HepG2 (cell line): ENCODE results near the gene CD96. TPM values are rescaled to one million over a fixed set of nuclear protein-coding genes. Genes with fewer than 3 reads are reported as not detected.

ENCODE experiments used
- ATAC-seq: fragments of 200-7000 bp; cut with Tn5 transposase; 3 replicates; pipeline ENCODE4 v1.9.1; 2020; ENCODE audit warnings: mild to moderate bottlenecking, moderate library complexity
- BruUV-seq: library from RNA; stranded (reverse); fragments of 400-500 nt; replicated peaks from 2 replicates; lab custom pipeline; 2021; lab: Mats Ljungman, UMichigan
- CTCF ChIA-PET: fragments of 300-600 bp; formaldehyde crosslinking; extraction: SDS; loops from one replicate; lab custom pipeline; 2021; ENCODE audit warnings: low total read pairs, inconsistent platforms, low intra/inter-chr PET ratio; lab: Yijun Ruan, JAX
- POLR2A ChIA-PET: fragments of 350-600 bp; sonication (Branson Sonifier 250); formaldehyde crosslinking; loops from one replicate; lab custom pipeline; 2020; ENCODE audit warnings: antibody characterized with exemption, inconsistent platforms; lab: Yijun Ruan, JAX
- DNase-seq: peaks from one replicate; pipeline ENCODE4 v3.0.0-alpha.2; 2015; ENCODE audit warnings: low spot score
- FAIRE-seq: peaks from 3 replicates; lab custom pipeline; 2011; peaks lifted over from hg19 to GRCh38; lab: Jason Lieb, UNC
- H2AFZ ChIP-seq: one replicate; pipeline ENCODE4 v1.6.1; 2011; ENCODE audit warnings: low read length, inconsistent platforms
- H3K27ac ChIP-seq: fragments of 300-600 bp; 3 replicates; pipeline ENCODE4 v1.8.0; 2011; ENCODE audit warnings: mixed run types, mild to moderate bottlenecking, mixed read lengths, low read length, inconsistent platforms; ENCODE audit not compliant: insufficient read depth; ENCODE audit errors: extremely low read length
- H3K27me3 ChIP-seq, 2 experiments: fragments of 200-600 bp in 1 of 2; 2 replicates in 1 of 2; 3 replicates in 1 of 2; pipeline versions ENCODE4 v1.6.0 to v1.8.0; 2011; ENCODE audit warnings: low read length in 2 of 2, mild to moderate bottlenecking in 2 of 2, moderate library complexity in 2 of 2, inconsistent platforms in 1 of 2; ENCODE audit not compliant: insufficient read depth in 2 of 2, control insufficient read depth in 1 of 2
- H3K36me3 ChIP-seq, 2 experiments: fragments of 200-600 bp in 1 of 2; replicated peaks in 1 of 2; 2 replicates in 1 of 2; 3 replicates in 1 of 2; pipeline versions ENCODE4 v1.5.1 to v1.8.0; 2011; ENCODE audit warnings: low read length in 2 of 2, inconsistent platforms in 1 of 2; ENCODE audit not compliant: insufficient read depth in 2 of 2, control insufficient read depth in 1 of 2
- H3K4me1 ChIP-seq: 2 replicates; pipeline ENCODE4 v1.5.1; 2012; ENCODE audit warnings: low read length, inconsistent platforms; ENCODE audit not compliant: insufficient read depth
- H3K4me2 ChIP-seq: 2 replicates; pipeline ENCODE4 v1.6.0; 2011; ENCODE audit warnings: low read depth, low read length, inconsistent platforms
- H3K4me3 ChIP-seq, 3 experiments: fragments of 200-600 bp in 1 of 3; sonication (generic), shearing (Covaris generic) in 1 of 3; replicated peaks in 1 of 3; 2 replicates each; pipeline ENCODE4 v1.5.1; 2011 to 2016; ENCODE audit warnings: low read length in 3 of 3, inconsistent platforms in 2 of 3, low read depth in 2 of 3, mild to moderate bottlenecking in 2 of 3, control low read depth in 1 of 3, mixed read lengths in 1 of 3; ENCODE audit not compliant: insufficient read depth in 1 of 3
- H3K79me2 ChIP-seq: one replicate; pipeline ENCODE4 v1.6.1; 2011; ENCODE audit warnings: low read length, inconsistent platforms; ENCODE audit not compliant: insufficient read depth
- H3K9ac ChIP-seq: 2 replicates; pipeline ENCODE4 v1.6.0; 2011; ENCODE audit warnings: mild to moderate bottlenecking, low read depth, low read length, inconsistent platforms; ENCODE audit not compliant: insufficient read depth
- H3K9me3 ChIP-seq: 2 replicates; pipeline ENCODE4 v1.5.1; 2012; ENCODE audit warnings: mild to moderate bottlenecking, low read length
- H4K20me1 ChIP-seq: 2 replicates; pipeline ENCODE4 v1.6.0; 2011; ENCODE audit warnings: inconsistent platforms, mild to moderate bottlenecking, low read length, moderate library complexity; ENCODE audit not compliant: insufficient read depth
- ARHGAP35 ChIP-seq: sonication (generic); formaldehyde crosslinking; IDR thresholded peaks from 2 replicates; pipeline ENCODE4 v1.9.0; 2022; ENCODE audit warnings: mild to moderate bottlenecking, inconsistent platforms, moderate library complexity, missing genetic modification reagents, borderline replicate concordance
- CEBPG ChIP-seq: IDR thresholded peaks from 2 replicates; pipeline ENCODE4 v1.6.1; 2016
- CHD2 ChIP-seq: IDR thresholded peaks from 2 replicates; pipeline ENCODE4 v1.6.1; 2011; ENCODE audit warnings: low read depth, low read length, improper control_type of control experiment
- HIVEP1 ChIP-seq: sonication (generic); formaldehyde crosslinking; IDR thresholded peaks from 2 replicates; pipeline ENCODE4 v1.4.0; 2020; ENCODE audit warnings: mild to moderate bottlenecking, missing genetic modification reagents
- KLF11 ChIP-seq: IDR thresholded peaks from 2 replicates; pipeline ENCODE4 v1.6.1; 2016; ENCODE audit warnings: missing compliant biosample characterization
- KMT2A ChIP-seq: sonication (generic); formaldehyde crosslinking; IDR thresholded peaks from 2 replicates; pipeline ENCODE4 v1.4.0; 2020; ENCODE audit warnings: missing genetic modification reagents
- NR2F2 ChIP-seq: IDR thresholded peaks from 2 replicates; pipeline ENCODE4 v1.6.1; 2012; ENCODE audit warnings: low read depth, inconsistent platforms, borderline replicate concordance
- TEAD3 ChIP-seq: optimal IDR thresholded peaks from 2 replicates; pipeline ENCODE3; 2016; ENCODE audit warnings: borderline replicate concordance
- ZBTB14 ChIP-seq: sonication (generic); formaldehyde crosslinking; IDR thresholded peaks from 2 replicates; pipeline ENCODE4 v1.4.0; 2020; ENCODE audit warnings: missing genetic modification reagents
- ZBTB20 ChIP-seq: sonication (generic); formaldehyde crosslinking; IDR thresholded peaks from 2 replicates; pipeline ENCODE4 v1.8.1; 2023; ENCODE audit warnings: missing genetic modification reagents, low read depth, mild to moderate bottlenecking, borderline replicate concordance
- ZBTB34 ChIP-seq: sonication (generic); formaldehyde crosslinking; IDR thresholded peaks from 2 replicates; pipeline ENCODE4 v1.8.0; 2022; ENCODE audit warnings: mild to moderate bottlenecking, missing genetic modification reagents
- ZBTB42 ChIP-seq: sonication (generic); formaldehyde crosslinking; IDR thresholded peaks from 2 replicates; pipeline ENCODE4 v1.5.0; 2020; ENCODE audit warnings: mild to moderate bottlenecking, missing genetic modification reagents
- ZFP36L2 ChIP-seq: sonication (generic); formaldehyde crosslinking; IDR thresholded peaks from 2 replicates; pipeline ENCODE4 v1.4.0; 2020; ENCODE audit warnings: missing genetic modification reagents
- ZFP62 ChIP-seq: sonication (generic); formaldehyde crosslinking; IDR thresholded peaks from 2 replicates; pipeline ENCODE4 v1.4.0; 2020; ENCODE audit warnings: missing genetic modification reagents
- ZNF180 ChIP-seq: sonication (generic); formaldehyde crosslinking; IDR thresholded peaks from 2 replicates; pipeline ENCODE4 v1.4.0; 2020; ENCODE audit warnings: low read depth, missing genetic modification reagents, borderline replicate concordance
- ZNF670 ChIP-seq: sonication (generic); formaldehyde crosslinking; IDR thresholded peaks from 2 replicates; pipeline ENCODE4 v1.8.0; 2022; ENCODE audit warnings: mild to moderate bottlenecking, missing genetic modification reagents, borderline replicate concordance
- ZSCAN9 ChIP-seq: IDR thresholded peaks from 2 replicates; pipeline ENCODE4 v1.6.1; 2016; ENCODE audit warnings: borderline replicate concordance
- WGBS: methylation state at CpG from one replicate; pipeline ENCODE4 v1.1.6; 2017; ENCODE audit warnings: low lambda C conversion rate; 5-methylcytosine and 5-hydroxymethylcytosine counted together
- in situ Hi-C: cut with HindIII; loops from 2 replicates; pipeline ENCODE4 v1.10.0; 2017; ENCODE audit warnings: low pct_unique_long_range_greater_than_20kb; ENCODE audit not compliant: extremely low pct_ligation_motif_present
- intact Hi-C: fragments of 100-400 bp; cut with micrococcal nuclease; formaldehyde crosslinking; loops from one replicate; pipeline ENCODE4 v1.10.0; 2022; ENCODE audit not compliant: unreplicated experiment
- polyA plus RNA-seq, 8 experiments: library from polyadenylated mRNA; depleted of rRNA in 3 of 8; stranded (reverse) in 7 of 8; unstranded in 1 of 8; fragments of >200 nt; fragmentation: Illumina TruSeq in 4 of 8; extraction: Trizol in 4 of 8; gene quantifications; 2 replicates each; pipeline versions ENCODE4 v1.2.1 to v1.2.3, GENCODE V29; 2011 to 2016; ENCODE audit warnings: low read depth in 4 of 8, missing spikeins in 1 of 8, mixed read lengths in 1 of 8; ENCODE audit not compliant: insufficient read depth in 1 of 8
- total RNA-seq, 5 experiments: library from RNA; depleted of rRNA; stranded (reverse); fragments of >200 nt; fragmentation: Illumina TruSeq; extraction: Trizol; gene quantifications; 2 replicates each; pipeline ENCODE4 v1.2.3, GENCODE V29; 2016; ENCODE audit warnings: low read depth in 1 of 5

The CD96 gene
- total and polyA plus RNA-seq, 2 of the 13 experiments (the other 11 are each of a cell fraction or from before 2014, with no cell fraction given): not detected

DNA sequence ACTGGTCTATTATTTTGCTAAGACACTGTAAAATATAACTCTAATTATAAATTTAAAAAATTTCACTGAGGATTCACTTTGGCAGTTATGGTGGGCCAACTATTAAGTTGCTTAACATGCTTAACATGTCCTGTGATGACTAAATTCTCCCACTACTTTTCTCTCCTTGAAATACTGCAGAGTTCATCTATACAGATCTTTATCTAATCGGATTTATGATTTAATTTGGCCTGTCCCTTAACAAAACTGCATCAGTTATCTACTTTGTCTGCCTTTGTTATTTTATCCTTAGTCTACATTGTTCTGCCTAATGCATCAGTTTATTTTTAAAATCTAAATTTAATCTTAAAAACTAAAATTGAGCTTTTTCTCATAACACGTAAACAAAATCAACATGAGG lies 26.4 kb downstream of the CD96 start:
- Histone ChIP-seq H3K9me3 (no peaks in the 10 kb centered on the region), H3K79me2 (no peaks in the 10 kb centered on the region), H3K4me3 (no peak overlapping the region), H3K4me2 (no peak overlapping the region), H2AFZ (no peak overlapping the region), H3K27me3 (no peaks in the 10 kb centered on the region), H3K9ac (no peak overlapping the region), H3K36me3 (no peaks in the 10 kb centered on the region), H3K4me1 (no peaks in the 10 kb centered on the region), H4K20me1 (no peaks in the 10 kb centered on the region), H3K27ac (no peak overlapping the region)
- no TSS peak for BruUV-seq
- intact Hi-C loops (no loop called here), in situ Hi-C loops (no loop called here)
- FAIRE-seq (no peak), DNase-seq (no peak), ATAC-seq (no peak)
- WGBS: 2% methylated on average over 2 of the region's 2 CpGs
- no peak for TF ChIP-seq KLF11 (CRISPR knock-in tag)
- TF ChIP-seq KMT2A (CRISPR knock-in tag): no peak
- TF ChIP-seq ZSCAN9 (CRISPR knock-in tag): no peak
- POLR2A ChIA-PET: no interaction called here
- CTCF ChIA-PET: no interaction called here

DNA sequence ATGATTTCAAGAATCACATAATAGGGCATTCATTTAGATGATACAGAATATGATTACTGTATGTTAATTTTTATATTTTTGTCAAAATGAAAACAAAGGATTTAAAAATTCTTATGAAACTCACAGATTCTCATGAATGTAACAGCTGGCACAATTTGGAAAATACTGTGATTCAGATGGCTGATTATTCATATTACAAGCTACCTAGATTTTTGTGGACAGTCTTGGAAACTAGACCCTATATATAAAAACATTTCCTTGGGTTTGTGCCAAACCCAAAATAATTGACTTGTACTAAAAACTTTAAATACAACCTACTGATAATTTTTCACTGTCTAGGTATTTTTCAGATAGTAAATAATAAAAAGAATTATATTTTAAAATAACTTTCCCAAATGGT lies 26.9 kb downstream of the CD96 start:
- FAIRE-seq: no peak
- no TSS peak for BruUV-seq
- H3K79me2 ChIP-seq: no peaks in the 10 kb centered on the region
- no peak for DNase-seq
- ATAC-seq: no peak
- H3K9me3 ChIP-seq: no peaks in the 10 kb centered on the region
- ChIA-PET POLR2A (no interaction called here), CTCF (no interaction called here)
- no peak overlapping the region for H3K4me2 ChIP-seq
- H2AFZ ChIP-seq: no peak overlapping the region
- H3K4me1 ChIP-seq: no peaks in the 10 kb centered on the region
- H4K20me1 ChIP-seq: no peaks in the 10 kb centered on the region
- in situ Hi-C loops (no loop called here), intact Hi-C loops (no loop called here)
- H3K36me3 ChIP-seq: no peaks in the 10 kb centered on the region
- no peaks in the 10 kb centered on the region for H3K27me3 ChIP-seq
- no peak overlapping the region for H3K27ac ChIP-seq
- no peak overlapping the region for H3K9ac ChIP-seq
- no peak overlapping the region for H3K4me3 ChIP-seq
- TF ChIP-seq ZFP62 (CRISPR knock-in tag) (no peak), CHD2 (no peak), CEBPG (CRISPR knock-in tag) (no peak), TEAD3 (no peak), ZBTB42 (CRISPR knock-in tag) (no peak), ZBTB34 (CRISPR knock-in tag) (no peak), ZBTB14 (CRISPR knock-in tag) (no peak), ARHGAP35 (CRISPR knock-in tag) (no peak), ZNF670 (no peak), ZBTB20 (no peak), NR2F2 (no peak), ZNF180 (CRISPR knock-in tag) (no peak), HIVEP1 (CRISPR knock-in tag) (no peak), ZFP36L2 (CRISPR knock-in tag) (no peak)
- TF ChIP-seq, all 625 proteins: peak for 0
